ENCODE results near the gene ACTN1.
A peak's percentile ranks its signal among the peaks of the same experiment; 100 is the strongest.
"Not testable (repeated sequence)": the region's sequence is repeated elsewhere in the genome, so short reads cannot be mapped to it uniquely, and the experiment has no call there.

Gene ACTN1

DNA sequence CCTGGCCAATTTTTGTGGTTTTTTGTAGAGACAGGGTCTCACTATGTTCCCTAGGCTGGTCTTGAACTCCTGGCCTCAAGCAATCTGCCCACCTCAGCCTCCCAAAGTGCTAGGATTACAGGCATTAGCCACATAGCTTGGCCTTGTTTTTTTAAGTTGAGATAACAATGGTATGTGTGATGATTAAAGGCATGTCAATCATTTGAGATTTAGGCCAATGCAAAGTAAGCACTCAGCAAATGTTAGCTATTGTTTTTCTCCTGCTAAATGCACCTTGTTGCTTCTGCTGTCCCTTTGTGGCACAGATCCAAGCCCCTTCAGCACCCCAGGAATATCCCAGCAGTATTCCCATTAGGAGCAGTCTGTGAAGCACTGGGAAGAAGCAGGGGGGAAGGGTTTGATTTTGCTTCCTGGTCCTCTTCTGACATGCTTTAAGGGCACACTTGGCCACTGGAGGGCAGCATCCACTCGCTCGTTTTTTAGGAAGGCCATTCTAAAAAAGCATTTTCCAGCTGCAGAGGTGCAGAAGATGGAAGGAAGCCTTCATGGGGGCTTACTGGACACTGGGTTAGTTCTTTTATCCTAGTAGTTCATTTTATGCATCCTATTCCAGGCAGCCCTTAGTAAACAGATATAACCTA is 116.0 kb downstream of the ACTN1 start:
- DNase-seq (ENCODE audit: low spot score): peak; percentile 47

DNA sequence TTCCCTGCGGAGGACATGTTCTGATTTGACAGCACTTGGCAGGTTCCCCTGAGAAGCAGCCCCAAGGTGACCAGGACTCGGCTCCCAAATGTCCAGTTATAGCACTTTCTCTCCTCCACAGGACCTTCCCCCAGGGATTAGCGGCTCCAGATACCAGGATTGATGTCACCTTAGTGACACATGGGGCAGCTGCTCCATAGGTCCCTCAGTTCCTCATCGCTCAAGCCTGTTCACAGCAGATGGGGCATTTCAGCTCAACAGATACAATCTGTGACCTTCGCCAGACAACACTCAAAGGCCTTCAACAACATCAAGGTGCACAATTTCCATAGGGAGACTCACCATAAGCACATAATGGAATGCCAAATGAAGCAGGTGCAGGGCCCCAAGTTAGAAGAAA is 118.3 kb downstream of the ACTN1 start:
- no peak for DNase-seq (ENCODE audit: low spot score)

DNA sequence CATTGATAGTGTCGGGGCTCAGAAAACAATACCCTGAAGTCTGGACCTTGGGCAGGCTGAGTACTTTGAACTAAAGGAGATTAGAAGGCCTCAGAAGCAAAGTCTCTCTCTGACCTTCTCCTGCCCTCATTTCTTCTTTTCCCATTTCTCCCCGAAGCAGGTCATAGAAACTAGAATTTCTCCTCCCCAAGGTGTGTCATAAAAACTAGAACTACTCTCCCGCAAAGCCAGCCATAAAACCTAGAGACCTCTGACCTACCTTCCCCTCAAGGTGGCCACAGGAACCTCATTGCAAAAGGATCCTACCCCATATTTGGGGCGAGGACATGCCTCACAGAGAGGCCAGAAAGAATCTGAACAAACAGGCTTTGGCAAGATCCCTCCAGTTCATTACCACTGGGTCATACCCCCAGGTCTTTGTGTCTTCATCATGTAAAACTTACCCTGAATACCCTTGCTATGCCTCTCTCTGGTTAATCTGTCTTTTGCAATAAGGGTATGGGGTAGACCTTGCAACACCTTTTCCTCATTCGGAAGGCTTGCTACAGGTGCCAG is 121.5 kb downstream of the ACTN1 start:
- no peak for DNase-seq (ENCODE audit: low spot score)

DNA sequence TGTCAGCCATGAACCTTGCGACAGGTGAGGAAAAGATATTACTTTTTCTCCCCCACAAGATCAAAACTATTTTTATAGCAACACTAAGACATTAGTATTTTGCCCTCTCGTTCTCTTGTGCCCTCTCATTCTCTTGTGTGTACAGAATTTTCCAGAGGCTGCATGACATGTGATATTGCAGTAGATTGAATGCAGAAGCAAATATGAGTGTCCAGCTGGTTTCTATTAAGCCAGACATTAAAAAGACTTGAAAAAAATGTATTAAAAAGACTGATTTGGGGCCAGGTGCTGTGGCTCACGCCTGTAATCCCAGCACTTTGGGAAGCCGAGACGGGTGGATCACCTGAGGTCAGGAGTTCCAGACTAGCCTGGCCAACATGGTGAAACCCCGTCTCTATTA is 122.5 kb downstream of the ACTN1 start:
- DNase-seq (ENCODE audit: low spot score): no peak

DNA sequence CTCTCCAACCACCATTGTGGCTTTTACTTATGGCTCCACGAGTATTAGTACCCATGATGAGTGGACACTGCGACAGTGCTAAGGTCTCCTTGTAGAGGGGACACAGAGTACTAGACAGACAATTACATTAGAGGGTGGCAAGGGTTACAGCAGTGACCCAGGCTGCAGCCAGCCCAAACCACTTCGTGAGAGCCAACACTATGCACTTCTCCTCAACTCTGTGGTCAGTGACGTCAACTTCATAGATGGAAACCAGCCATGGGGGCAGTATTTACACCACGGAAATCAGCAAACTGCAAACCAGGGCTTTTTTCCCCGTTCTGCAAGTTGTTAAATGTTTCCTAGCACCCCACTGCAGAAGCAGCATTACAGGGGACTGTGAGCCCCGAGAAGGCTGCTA is 124.7 kb downstream of the ACTN1 start:
- DNase-seq (ENCODE audit: low spot score): no peak

DNA sequence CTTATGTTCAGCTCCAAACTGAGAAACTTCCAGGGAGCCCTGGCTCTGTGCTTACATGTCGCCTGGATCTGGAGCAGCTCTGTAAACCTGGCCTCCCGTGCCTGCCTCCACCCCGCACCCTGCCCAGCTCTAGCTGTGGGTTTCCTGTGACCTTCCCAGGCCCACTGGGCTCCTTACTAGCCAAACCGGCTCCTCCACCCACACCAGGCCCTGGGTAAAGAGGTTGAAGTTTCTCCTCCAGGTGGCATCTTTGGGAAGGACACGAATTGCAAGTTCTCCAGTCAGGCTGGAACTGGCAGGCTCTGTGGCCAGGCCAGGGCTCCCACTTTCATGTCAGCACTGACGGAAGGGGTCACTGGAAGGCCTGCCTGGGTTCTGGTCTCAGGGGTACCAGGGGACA is 125.4 kb downstream of the ACTN1 start:
- no peak for DNase-seq (ENCODE audit: low spot score)

DNA sequence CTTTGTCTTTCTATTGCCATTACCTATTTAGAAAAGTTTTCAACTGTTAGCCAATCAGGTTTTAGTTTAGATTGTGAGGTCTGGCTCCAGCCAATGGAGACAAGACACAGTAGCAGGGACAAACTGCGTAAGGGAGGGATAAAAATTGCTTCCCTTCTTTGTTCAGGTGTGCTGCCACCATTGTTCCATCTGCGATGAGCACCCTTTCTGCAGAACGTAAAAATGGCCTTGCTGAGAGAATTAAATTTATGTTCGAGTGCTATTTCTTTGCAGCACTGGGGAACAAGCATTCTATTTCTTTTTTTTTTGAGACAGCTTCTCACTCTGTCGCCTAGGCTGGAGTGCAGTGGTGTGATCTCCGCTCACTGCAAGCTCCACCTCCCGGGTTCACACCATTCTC is 126.6 kb downstream of the ACTN1 start:
- DNase-seq (ENCODE audit: low spot score): not testable (repeated sequence)

DNA sequence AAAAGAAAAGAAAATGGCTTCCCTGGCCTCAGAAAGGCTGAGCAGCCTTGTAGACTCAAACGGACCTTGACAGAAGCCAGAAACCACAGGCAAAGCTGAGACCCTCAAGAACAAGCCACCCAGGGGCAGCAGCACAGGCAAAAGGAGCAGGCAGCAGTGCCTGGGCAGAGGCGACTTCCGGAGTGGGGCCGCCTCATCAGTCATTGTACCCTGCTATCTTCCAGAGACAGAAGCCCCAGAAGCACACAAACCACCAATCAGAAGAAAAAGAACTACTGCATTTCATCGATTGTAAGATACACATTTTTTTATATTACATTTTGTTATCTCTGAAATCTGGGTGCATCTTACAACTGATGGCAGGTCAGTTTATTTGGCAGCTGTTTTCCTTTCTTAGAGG is 128.0 kb downstream of the ACTN1 start:
- DNase-seq (ENCODE audit: low spot score): no peak

DNA sequence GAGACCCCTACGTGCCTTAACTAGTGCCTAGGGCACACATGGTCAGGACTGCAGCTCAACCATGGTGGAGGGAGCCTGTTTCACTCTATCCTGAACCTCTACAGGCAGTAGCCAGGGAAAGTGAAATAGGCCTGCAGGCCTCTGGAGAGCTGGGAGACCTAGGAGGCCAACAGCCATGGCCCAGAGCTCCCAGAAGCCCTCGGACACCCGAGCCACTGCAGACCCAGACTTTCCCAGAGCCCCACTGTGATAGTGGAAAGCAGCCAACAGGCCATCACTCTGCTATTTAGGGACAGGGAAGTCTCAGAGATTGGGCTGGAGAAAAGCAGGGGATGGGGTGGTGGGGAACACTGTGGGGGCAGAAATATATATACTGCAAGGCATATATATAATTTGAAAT is 129.7 kb downstream of the ACTN1 start:
- DNase-seq (ENCODE audit: low spot score): no peak

DNA sequence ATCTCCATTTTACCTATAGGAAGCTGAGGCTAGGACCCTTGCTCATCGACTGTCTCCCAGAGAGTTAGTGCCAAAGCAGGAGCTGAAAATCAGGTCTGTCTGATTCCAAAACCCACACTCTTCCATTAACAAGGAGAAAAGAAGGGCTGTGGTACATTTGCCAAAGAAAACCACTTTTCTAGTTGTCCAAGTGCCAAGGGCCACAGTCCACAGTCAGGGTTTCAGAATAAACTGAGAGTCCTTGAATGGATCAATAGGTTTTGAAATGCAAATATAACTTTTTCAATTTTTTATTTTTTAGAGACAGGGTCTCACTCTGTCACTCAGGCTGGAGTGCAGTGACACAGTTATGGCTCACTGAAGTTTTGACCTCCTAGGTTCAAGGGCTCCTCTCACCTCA is 130.8 kb downstream of the ACTN1 start:
- DNase-seq (ENCODE audit: low spot score): no peak

DNA sequence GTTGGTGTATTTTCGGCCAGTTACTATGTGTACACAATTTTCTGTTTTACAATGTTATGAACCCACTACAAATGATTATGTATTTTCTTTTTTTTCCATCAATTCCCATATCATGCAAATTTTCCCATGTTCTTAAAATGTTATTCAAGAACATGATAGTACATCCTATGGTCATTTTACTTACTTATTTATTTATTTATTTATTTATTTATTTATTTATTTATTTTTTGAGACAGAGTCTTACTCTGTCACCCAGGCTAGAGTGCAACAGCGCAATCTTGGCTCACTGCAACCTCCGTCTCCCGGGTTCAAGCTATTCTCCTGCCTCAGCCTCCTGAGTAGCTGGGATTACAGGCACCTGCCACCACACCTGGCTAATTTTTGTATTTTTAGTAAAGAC is 131.5 kb downstream of the ACTN1 start:
- DNase-seq (ENCODE audit: low spot score): not testable (repeated sequence)

DNA sequence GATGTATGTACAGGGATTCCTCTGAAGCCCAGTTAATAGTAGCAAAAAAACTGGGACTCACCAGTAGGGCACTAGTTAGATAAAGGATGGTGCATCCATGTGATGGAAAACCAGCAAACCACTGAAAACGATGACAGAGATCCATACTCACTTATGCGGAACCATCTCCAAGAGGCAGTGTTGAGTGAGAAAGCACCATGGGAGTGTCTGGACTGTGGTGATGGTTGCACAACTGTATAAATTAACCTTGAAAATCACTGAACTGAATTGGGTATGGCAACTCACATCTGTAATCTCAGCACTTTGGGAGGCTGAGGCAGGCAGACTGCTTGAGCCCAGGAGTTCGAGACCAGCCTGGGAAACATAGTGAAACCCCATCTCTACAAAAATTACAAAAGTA is 132.6 kb downstream of the ACTN1 start:
- no peak for DNase-seq (ENCODE audit: low spot score)

DNA sequence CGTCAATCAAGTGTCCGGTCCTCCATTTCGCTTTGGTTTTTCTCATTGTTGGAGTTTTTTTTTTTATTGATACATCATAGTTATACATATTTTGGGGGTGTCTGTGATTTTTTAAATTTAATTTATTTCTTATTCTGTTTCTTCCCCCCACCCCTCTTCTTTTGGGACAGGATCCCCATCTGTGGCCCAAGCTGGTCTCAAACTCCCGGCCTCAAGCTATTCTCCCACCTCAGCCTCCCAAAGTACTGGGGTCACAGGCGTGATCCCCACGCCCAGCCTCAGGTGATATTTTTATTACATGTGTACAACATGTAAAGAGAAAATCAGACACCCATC is 134.9 kb downstream of the ACTN1 start:
- no peak for DNase-seq (ENCODE audit: low spot score)

DNA sequence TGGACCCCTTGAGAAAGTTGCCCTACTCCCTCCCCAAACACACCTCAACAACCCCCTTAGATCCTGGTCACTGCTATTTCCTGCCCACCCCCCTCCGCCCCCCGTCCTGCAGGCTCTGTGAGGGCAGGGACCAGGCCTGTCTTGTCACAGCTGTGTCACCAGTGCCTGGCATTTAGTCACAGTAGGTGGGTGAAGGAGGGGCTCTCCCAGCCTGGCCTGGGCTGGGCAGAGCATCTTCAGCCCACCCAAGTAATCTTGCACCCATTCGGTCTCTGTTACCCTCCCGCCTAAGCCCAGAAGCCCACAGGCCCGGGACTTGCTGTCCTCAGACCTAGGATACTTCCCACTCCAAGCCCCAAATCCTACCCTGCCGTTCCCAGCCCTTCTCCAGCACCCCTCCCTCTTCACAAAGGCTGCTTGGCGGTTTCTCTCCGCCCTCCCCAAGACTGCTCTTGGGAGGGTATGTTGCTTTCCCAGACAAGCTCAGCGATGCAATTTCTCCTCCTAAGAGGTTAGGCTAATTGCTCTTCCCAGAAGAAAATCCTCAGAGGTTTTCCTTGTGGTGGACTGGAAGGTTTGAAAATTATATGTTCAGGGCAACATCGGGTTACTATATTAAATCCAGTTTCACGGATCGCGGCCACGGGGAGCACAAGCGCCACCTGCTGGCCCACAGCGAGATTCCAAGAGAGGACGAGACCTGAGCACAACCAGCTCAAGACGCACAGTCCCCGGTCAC is 135.5 kb downstream of the ACTN1 start:
- DNase-seq (ENCODE audit: low spot score): peak; percentile 76

DNA sequence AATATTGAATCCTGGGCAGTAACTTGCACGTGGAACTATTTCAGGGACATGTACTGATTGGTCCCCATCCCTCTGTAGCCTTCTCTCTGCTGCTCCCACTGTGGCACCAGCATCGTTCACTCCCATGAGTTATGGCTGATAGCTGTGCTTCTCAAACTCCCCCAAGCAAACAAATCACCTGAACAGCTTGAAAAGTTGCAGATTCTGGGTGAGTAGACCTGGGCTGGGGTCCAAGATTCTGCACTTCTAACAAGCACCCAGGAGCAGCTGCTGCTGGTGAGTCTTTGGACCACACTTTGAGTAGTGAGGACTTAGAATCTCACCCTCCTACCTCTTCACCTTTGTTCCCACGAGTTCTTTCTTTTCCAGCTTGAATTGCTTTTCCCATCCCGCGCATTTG is 136.8 kb downstream of the ACTN1 start:
- no peak for DNase-seq (ENCODE audit: low spot score)

DNA sequence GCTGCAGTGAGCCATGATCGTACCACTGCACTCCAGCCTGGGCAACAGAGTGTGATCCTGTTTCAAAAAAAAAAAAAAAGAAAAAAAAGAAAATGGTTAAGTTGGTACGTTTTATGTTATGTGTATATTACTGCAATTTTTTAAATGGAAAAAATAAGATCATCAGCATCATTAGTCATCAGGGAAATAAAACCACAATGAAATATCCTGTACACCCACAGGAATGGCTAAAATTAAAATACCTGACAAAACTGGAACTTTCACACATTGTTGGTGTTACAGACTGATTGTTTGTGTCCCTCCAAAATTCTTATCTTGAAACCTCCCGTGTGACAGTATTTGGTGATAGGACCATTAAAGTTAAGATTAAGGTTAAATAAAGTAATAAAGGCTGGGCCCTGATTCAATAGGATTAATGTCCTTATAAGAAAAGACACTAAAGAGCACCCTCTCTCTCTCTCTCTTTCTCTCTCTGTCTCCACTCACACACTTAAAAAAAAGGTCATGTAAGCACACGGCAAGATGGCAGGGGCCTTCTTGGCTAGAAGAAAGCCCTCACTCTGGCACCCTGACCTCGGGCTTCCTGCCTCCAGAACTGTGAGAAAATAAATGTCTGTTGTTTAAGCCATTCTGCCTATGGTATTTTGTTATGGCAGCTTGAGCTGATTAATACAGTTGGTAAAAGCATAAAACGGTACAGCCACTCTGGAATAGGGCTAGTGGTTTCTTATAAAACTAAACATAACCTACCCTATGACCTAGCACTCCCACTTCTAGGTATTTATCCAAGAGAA is 137.9 kb downstream of the ACTN1 start:
- DNase-seq (ENCODE audit: low spot score): no peak

DNA sequence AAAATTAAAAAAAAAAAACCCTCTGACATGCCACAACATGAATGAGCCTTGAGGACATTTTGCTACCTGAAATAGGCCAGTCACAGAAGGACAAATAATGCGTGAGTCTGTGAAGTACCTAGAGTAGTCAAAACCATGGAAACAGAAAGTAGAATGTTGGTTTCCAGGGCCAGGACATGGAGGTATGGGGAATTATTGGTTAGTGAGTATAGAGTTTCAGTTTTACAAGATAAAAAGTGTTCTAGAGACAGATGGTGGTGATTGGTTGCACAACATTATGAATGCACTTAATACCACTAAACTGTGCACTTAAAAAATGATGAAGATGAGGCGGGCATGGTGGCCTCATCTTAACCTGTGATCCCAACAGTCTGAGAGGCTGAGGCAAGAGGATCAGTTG is 138.6 kb downstream of the ACTN1 start:
- DNase-seq (ENCODE audit: low spot score): no peak

DNA sequence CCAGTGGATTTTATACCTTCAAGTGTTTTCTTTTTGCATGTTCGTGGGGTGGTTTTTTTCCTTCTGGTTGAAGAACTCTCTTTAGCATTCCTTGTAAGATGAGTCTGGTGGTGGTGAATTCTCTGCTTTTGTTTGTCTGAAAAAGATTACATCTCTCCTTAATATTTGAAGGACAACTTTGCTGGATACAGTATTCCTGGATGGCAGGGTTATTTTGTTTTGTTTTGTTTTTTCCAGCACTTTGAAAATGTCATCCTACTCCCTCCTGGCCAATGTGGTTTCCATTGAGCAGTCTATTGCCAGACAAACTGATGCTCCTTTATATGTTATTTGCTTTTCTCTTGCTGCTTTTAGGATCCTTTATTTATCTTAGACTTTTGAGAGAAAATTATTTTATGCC is 143.0 kb downstream of the ACTN1 start:
- DNase-seq (ENCODE audit: low spot score): no peak

DNA sequence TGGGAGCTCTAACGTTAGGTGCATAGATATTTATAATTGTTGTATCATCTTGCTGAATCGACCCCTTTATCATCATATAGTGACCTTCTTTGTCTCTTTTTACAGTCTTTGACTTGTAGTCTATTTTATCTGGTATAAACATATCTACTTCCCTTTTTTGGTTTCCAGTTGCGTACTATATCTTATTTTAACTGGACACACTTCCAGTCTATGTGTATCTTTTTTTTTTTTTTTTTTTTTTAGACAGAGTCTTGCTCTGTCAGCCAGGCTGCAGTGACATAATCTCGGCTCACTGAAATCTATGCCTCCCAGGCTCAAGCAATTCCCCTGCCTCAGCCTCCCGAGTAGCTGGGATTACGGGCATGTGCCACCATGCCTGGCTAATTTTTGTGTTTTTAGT is 144.3 kb downstream of the ACTN1 start:
- no peak for DNase-seq (ENCODE audit: low spot score)

DNA sequence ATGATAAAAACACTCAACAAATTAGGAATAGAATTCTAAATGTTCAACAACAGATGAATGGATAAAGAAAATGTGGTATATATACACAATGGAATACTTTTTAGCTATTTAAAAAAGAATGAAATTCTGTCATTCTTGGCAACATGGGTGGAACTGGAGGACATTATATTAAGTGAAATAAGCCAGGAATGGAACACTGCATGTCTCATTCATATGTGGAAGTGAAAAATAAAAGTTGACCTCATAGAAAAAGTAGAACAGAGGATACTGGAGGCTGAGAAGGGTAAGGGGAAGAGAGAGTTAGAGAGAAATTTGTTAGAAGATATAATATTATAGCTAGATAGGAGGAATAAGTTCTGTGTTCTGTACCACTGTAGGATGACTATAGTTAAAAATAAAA is 150.4 kb downstream of the ACTN1 start:
- DNase-seq (ENCODE audit: low spot score): no peak

DNA sequence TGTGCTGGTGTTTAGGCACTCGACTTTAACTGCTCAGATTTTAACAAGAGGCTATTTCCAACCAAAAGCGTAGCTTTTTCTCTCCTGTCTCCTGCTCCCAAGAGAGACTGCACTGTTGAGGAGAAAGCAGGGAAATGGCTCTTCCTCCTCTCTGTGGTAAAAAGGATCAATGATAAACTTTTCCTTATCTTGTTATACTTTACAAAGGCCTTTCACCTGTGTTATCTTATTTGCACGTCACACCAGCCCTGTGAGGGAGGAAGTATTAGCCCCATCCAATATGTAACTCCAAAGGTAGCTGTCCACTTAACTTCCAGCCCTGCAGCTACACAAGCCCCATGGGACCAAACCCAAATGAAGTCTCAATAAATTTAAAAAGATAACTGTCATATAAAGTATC is 153.4 kb downstream of the ACTN1 start:
- DNase-seq (ENCODE audit: low spot score): no peak

DNA sequence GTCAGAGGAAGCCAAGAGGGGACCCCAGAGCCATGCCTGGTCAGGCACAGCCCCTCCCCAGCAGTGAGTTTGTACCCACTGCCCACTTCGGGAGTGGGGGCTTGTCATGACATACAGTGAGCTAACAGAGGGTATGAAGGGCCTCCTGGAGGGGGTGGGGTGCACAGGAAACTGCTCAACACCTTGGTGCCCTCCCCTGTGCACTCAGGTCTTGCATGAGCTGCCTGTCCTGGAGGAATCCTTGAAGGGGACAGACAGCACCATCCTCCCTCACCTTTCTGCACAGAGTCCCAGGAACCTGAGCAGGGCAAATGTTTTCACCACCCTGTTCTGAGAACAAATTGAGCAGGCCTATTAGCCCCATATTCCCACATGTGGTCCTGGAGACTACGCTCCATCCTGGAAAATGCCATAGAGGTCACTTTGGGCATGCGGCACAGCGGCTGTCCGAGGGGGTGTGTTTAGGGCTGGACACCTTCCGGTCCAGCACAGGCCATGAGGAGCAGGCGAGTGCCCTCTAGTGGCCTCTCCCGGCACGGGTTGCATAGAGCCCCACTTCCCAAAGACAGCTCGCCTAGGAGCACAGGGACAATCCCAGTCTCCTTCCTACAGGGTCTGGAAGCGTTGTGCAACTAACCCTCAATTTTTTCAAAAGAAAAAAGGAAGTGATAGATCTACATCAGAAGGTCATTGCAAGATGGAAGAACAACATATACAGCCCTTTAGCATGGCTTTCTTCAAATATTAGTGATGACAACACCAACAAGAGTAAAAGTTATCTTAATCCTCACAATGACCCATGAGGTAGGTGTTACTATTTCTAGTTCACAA is 154.4 kb downstream of the ACTN1 start:
- peak; percentile 32 for DNase-seq (ENCODE audit: low spot score)

All from CD4-positive, alpha-beta T cell treated with Interleukin-15 for 4 hours (primary cell).